ENCODE data around the gene ENTR1. TPM values are rescaled to one million over a fixed set of nuclear protein-coding genes. Genes with fewer than 3 reads are reported as not detected.
A peak's percentile ranks its signal among the peaks of the same experiment; 100 is the strongest.

ENTR1 gene
- total RNA-seq, 4 donors from 2014 or later = 37.4 to 93.0 (median 49.7) TPM

GRCh38 chr9:136432591-136432990 is 22.2 kb upstream of the ENTR1 start:
- Histone ChIP-seq H3K27me3 (no peaks in the 10 kb centered on the region), H3K4me3 (no peak overlapping the region), H3K27ac (no peak overlapping the region), H3K4me1 (peaks cover 13% of the 10 kb centered on the region), H3K36me3 (peaks cover 48% of the 10 kb centered on the region), H3K9me3 (no peaks in the 10 kb centered on the region)
- TF ChIP-seq POLR2A (IDR thresholded peaks at IDR 0.05) = no peak
- WGBS = 98% methylated on average over 8 of the region's 26 CpGs
- no peak for DNase-seq (ENCODE audit: low spot score in 2 of 2)

- no peak overlapping the region for H3K4me3 ChIP-seq
- TF ChIP-seq POLR2AphosphoS5 (IDR thresholded peaks at IDR 0.05) (no peak), EP300 (IDR thresholded peaks at IDR 0.05) (no peak), POLR2A (IDR thresholded peaks at IDR 0.05) (no peak), CTCF (IDR thresholded peaks at IDR 0.05) (no peak)
- H3K9me3 ChIP-seq = no peaks in the 10 kb centered on the region
- 91% methylated on average over 6 of the region's 36 CpGs for WGBS
- DNase-seq (ENCODE audit: low spot score in 2 of 2) = peak in 1 of 2 donors; percentile 63
- peaks cover 48% of the 10 kb centered on the region for H3K36me3 ChIP-seq
- H3K4me1 ChIP-seq = peaks cover 6% of the 10 kb centered on the region
- no peak overlapping the region for H3K27ac ChIP-seq
- no peaks in the 10 kb centered on the region for H3K27me3 ChIP-seq
These were observed 21.5 kb upstream of the ENTR1 start for GRCh38 chr9:136431782-136432350.

- Histone ChIP-seq H3K27me3 (no peaks in the 10 kb centered on the region), H3K27ac (no peak overlapping the region), H3K4me3 (no peak overlapping the region), H3K36me3 (peaks cover 45% of the 10 kb centered on the region), H3K4me1 (no peaks in the 10 kb centered on the region), H3K9me3 (no peaks in the 10 kb centered on the region)
- no peak for TF ChIP-seq CTCF (IDR thresholded peaks at IDR 0.05)
- no peak for TF ChIP-seq POLR2A (IDR thresholded peaks at IDR 0.05)
- no peak for TF ChIP-seq POLR2AphosphoS5 (IDR thresholded peaks at IDR 0.05)
- no peak for TF ChIP-seq EP300 (IDR thresholded peaks at IDR 0.05)
- peak in 1 of 2 donors; percentile 78 for DNase-seq (ENCODE audit: low spot score in 2 of 2)
- 93% methylated on average over 9 of the region's 29 CpGs for WGBS
These were observed 20.3 kb upstream of the ENTR1 start for GRCh38 chr9:136430588-136431234.

- Histone ChIP-seq H3K27me3 (no peaks in the 10 kb centered on the region), H3K4me1 (no peaks in the 10 kb centered on the region), H3K9me3 (no peaks in the 10 kb centered on the region), H3K4me3 (no peak overlapping the region), H3K36me3 (peaks cover 50% of the 10 kb centered on the region), H3K27ac (no peak overlapping the region)
- 75% methylated on average over 15 of the region's 32 CpGs for WGBS
- DNase-seq (ENCODE audit: low spot score in 2 of 2) = no peak
- TF ChIP-seq POLR2A (IDR thresholded peaks at IDR 0.05) (no peak), POLR2AphosphoS5 (IDR thresholded peaks at IDR 0.05) (no peak), CTCF (IDR thresholded peaks at IDR 0.05) (no peak), EP300 (IDR thresholded peaks at IDR 0.05) (no peak)
These were observed 19.5 kb upstream of the ENTR1 start for GRCh38 chr9:136429683-136430491.

GRCh38 chr9:136429075-136429628 is 18.7 kb upstream of the ENTR1 start:
- Histone ChIP-seq H3K4me1 (no peaks in the 10 kb centered on the region), H3K9me3 (no peaks in the 10 kb centered on the region), H3K4me3 (no peak overlapping the region), H3K27ac (no peak overlapping the region), H3K36me3 (peaks cover 56% of the 10 kb centered on the region), H3K27me3 (no peaks in the 10 kb centered on the region)
- TF ChIP-seq POLR2A (IDR thresholded peaks at IDR 0.05) (no peak), POLR2AphosphoS5 (IDR thresholded peaks at IDR 0.05) (no peak), EP300 (IDR thresholded peaks at IDR 0.05) (no peak), CTCF (IDR thresholded peaks at IDR 0.05) (no peak)
- DNase-seq (ENCODE audit: low spot score in 2 of 2) = no peak
- WGBS = 83% methylated on average over 8 of the region's 21 CpGs
